OCI-LY1 (cell line): ENCODE data around the gene SCN5A.

Source experiments
- H2AFZ ChIP-seq: fragments of 200-600 bp; sonication (generic), shearing (Covaris generic); 2 replicates; pipeline ENCODE4 v1.6.0; 2014; ENCODE audit warnings: antibody characterized with exemption, mild to moderate bottlenecking, low read length
- H3F3A ChIP-seq: fragments of 200-600 bp; sonication (generic), shearing (Covaris generic); 2 replicates; pipeline ENCODE4 v1.6.0; 2014; ENCODE audit warnings: mild to moderate bottlenecking, antibody characterized with exemption, low read length, moderate library complexity; ENCODE audit not compliant: insufficient read depth
- H3K27ac ChIP-seq: fragments of 200-600 bp; sonication (generic); 2 replicates; pipeline ENCODE4 v1.5.1; 2014; ENCODE audit warnings: low read length, mixed run types, mild to moderate bottlenecking, low read depth; ENCODE audit not compliant: poor library complexity, severe bottlenecking
- H3K27me3 ChIP-seq: fragments of 200-600 bp; sonication (generic); 2 replicates; pipeline ENCODE4 v1.6.0; 2014; ENCODE audit warnings: antibody characterized with exemption, mild to moderate bottlenecking, low read length, moderate library complexity; ENCODE audit not compliant: insufficient read depth
- H3K36me3 ChIP-seq: fragments of 200-600 bp; sonication (generic); 2 replicates; pipeline ENCODE4 v1.6.1; 2014; ENCODE audit warnings: mild to moderate bottlenecking, antibody characterized with exemption, low read length, moderate library complexity, mixed read lengths; ENCODE audit not compliant: insufficient read depth
- H3K4me1 ChIP-seq: fragments of 200-600 bp; sonication (generic); 2 replicates; pipeline ENCODE4 v1.5.1; 2014; ENCODE audit warnings: mild to moderate bottlenecking, low read length, moderate library complexity; ENCODE audit not compliant: insufficient read depth, severe bottlenecking
- H3K4me2 ChIP-seq: fragments of 200-600 bp; sonication (generic), shearing (Covaris generic); 2 replicates; pipeline ENCODE4 v1.6.1; 2014; ENCODE audit warnings: low read length
- H3K4me3 ChIP-seq: fragments of 200-600 bp; sonication (generic); 2 replicates; pipeline ENCODE4 v1.5.1; 2014; ENCODE audit warnings: low read length, low read depth, mild to moderate bottlenecking, mixed read lengths; ENCODE audit not compliant: poor library complexity, severe bottlenecking
- H3K79me2 ChIP-seq: fragments of 200-600 bp; shearing (Covaris generic); 2 replicates; pipeline ENCODE4 v1.6.1; 2016; ENCODE audit warnings: mixed run types, low read length, mixed read lengths; ENCODE audit not compliant: insufficient read depth
- H3K9ac ChIP-seq: fragments of 200-600 bp; sonication (generic), shearing (Covaris generic); 2 replicates; pipeline ENCODE4 v1.6.1; 2014; ENCODE audit warnings: mild to moderate bottlenecking, low read length, mixed read lengths
- H3K9me2 ChIP-seq: fragments of 200-600 bp; sonication (generic), shearing (Covaris generic); 2 replicates; pipeline ENCODE4 v1.6.1; 2014; ENCODE audit warnings: low read depth, mild to moderate bottlenecking, low read length, mixed read lengths
- H3K9me3 ChIP-seq: fragments of 200-600 bp; shearing (Covaris generic); 2 replicates; pipeline ENCODE4 v1.6.1; 2014; ENCODE audit warnings: low read length, mixed read lengths
- H4K20me1 ChIP-seq: fragments of 200-600 bp; sonication (generic), shearing (Covaris generic); 2 replicates; pipeline ENCODE4 v1.6.0; 2016; ENCODE audit warnings: mild to moderate bottlenecking, low read length; ENCODE audit not compliant: insufficient read depth
- CTCF ChIP-seq: fragments of 200-600 bp; sonication (generic), shearing (Covaris generic); IDR thresholded peaks from 2 replicates; pipeline ENCODE4 v1.5.1; 2017; ENCODE audit warnings: mild to moderate bottlenecking, antibody characterized with exemption, low read length, moderate library complexity, mixed read lengths
- EZH2 ChIP-seq: fragments of 200-600 bp; sonication (generic), shearing (Covaris generic); IDR thresholded peaks from 2 replicates; pipeline ENCODE4 v1.8.0; 2017; ENCODE audit warnings: borderline replicate concordance, mixed run types, mild to moderate bottlenecking, antibody characterized with exemption, low read length, moderate library complexity, mixed read lengths

The SCN5A gene

GRCh38 chr3:38555926-38556325 is 93.6 kb downstream of the SCN5A start:
- no peak overlapping the region for H2AFZ ChIP-seq
- no peaks in the 10 kb centered on the region for H3K36me3 ChIP-seq
- H3K27me3 ChIP-seq = no peaks in the 10 kb centered on the region; the same call in 1 of the 2 replicates
- H3K9me3 ChIP-seq = no peaks in the 10 kb centered on the region
- H3K4me3 ChIP-seq = no peak overlapping the region
- no peaks in the 10 kb centered on the region for H3K79me2 ChIP-seq
- no peak overlapping the region for H3K27ac ChIP-seq
- no peak overlapping the region for H3K9ac ChIP-seq
- no peaks in the 10 kb centered on the region for H3K9me2 ChIP-seq
- H3K4me2 ChIP-seq = no peak overlapping the region
- no peaks in the 10 kb centered on the region for H4K20me1 ChIP-seq
- no peaks in the 10 kb centered on the region for H3K4me1 ChIP-seq
- no peaks in the 10 kb centered on the region for H3F3A ChIP-seq
- TF ChIP-seq CTCF = no peak
- no peak for TF ChIP-seq EZH2

GRCh38 chr3:38555149-38555840 is 94.2 kb downstream of the SCN5A start:
- H3K4me1 ChIP-seq = no peaks in the 10 kb centered on the region
- H3K79me2 ChIP-seq = no peaks in the 10 kb centered on the region
- H2AFZ ChIP-seq = no peak overlapping the region
- H3K9ac ChIP-seq = no peak overlapping the region
- H3K9me2 ChIP-seq = no peaks in the 10 kb centered on the region
- no peaks in the 10 kb centered on the region for H4K20me1 ChIP-seq
- no peaks in the 10 kb centered on the region for H3K36me3 ChIP-seq
- H3F3A ChIP-seq = no peaks in the 10 kb centered on the region
- H3K9me3 ChIP-seq = no peaks in the 10 kb centered on the region
- TF ChIP-seq EZH2 = no peak
- no peak for TF ChIP-seq CTCF
- H3K4me2 ChIP-seq = no peak overlapping the region
- H3K4me3 ChIP-seq = no peak overlapping the region
- H3K27me3 ChIP-seq = no peaks in the 10 kb centered on the region; the same call in 1 of the 2 replicates
- H3K27ac ChIP-seq = no peak overlapping the region

GRCh38 chr3:38554127-38554827 is 95.2 kb downstream of the SCN5A start:
- no peaks in the 10 kb centered on the region for H3K36me3 ChIP-seq
- H3F3A ChIP-seq = no peaks in the 10 kb centered on the region
- TF ChIP-seq CTCF = no peak
- no peaks in the 10 kb centered on the region for H4K20me1 ChIP-seq
- no peak overlapping the region for H2AFZ ChIP-seq
- no peaks in the 10 kb centered on the region for H3K4me1 ChIP-seq
- no peaks in the 10 kb centered on the region for H3K9me3 ChIP-seq
- no peak overlapping the region for H3K27ac ChIP-seq
- H3K9me2 ChIP-seq = no peaks in the 10 kb centered on the region
- H3K9ac ChIP-seq = no peak overlapping the region
- no peaks in the 10 kb centered on the region; the same call in 1 of the 2 replicates for H3K27me3 ChIP-seq
- H3K79me2 ChIP-seq = no peaks in the 10 kb centered on the region
- H3K4me2 ChIP-seq = no peak overlapping the region
- no peak overlapping the region for H3K4me3 ChIP-seq
